WTC11 (cell line): ENCODE data around the gene DNAAF5. TPM values are rescaled to one million over a fixed set of nuclear protein-coding genes. Genes with fewer than 3 reads are reported as not detected.
A peak's percentile ranks its signal among the peaks of the same experiment; 100 is the strongest.

ENCODE experiments used
- ATAC-seq: fragments of 200-7000 bp; cut with Tn5 transposase; 2 replicates; pipeline ENCODE4 v1.10.0; 2021; ENCODE audit warnings: mild to moderate bottlenecking, moderate library complexity
- CTCF ChIA-PET: fragments of 300-600 bp; sonication (Branson Sonifier 250); formaldehyde crosslinking; loops from one replicate; lab custom pipeline; 2021; ENCODE audit warnings: antibody characterized with exemption; lab: Charles Lee
- POLR2A ChIA-PET: fragments of 350-600 bp; sonication (Branson Sonifier 250); formaldehyde crosslinking; loops from one replicate; lab custom pipeline; 2021; ENCODE audit warnings: antibody characterized with exemption; lab: Charles Lee
- DNase-seq: peaks from one replicate; pipeline ENCODE4 v3.0.0; 2021; ENCODE audit warnings: low spot score
- H3K27ac Mint-ChIP-seq: 2 replicates; pipeline ENCODE4 v1.8.0; 2021; ENCODE audit warnings: mixed read lengths
- H3K27me3 Mint-ChIP-seq: 2 replicates; pipeline ENCODE4 v1.8.0; 2021; ENCODE audit warnings: low read depth, mild to moderate bottlenecking, moderate library complexity, mixed read lengths
- H3K36me3 Mint-ChIP-seq: 2 replicates; pipeline ENCODE4 v1.8.0; 2021; ENCODE audit warnings: mixed read lengths
- H3K4me1 Mint-ChIP-seq: 2 replicates; pipeline ENCODE4 v1.8.0; 2022; ENCODE audit warnings: mixed read lengths
- H3K4me3 Mint-ChIP-seq: 2 replicates; pipeline ENCODE4 v1.8.0; 2021; ENCODE audit warnings: mild to moderate bottlenecking, moderate library complexity, mixed read lengths
- H3K9me3 Mint-ChIP-seq: 2 replicates; pipeline ENCODE4 v1.8.0; 2021; ENCODE audit warnings: mixed read lengths
- CREM ChIP-seq: sonication (generic); formaldehyde crosslinking; IDR thresholded peaks from 2 replicates; pipeline ENCODE4 v1.8.1; 2022; ENCODE audit warnings: mild to moderate bottlenecking, missing genetic modification reagents, moderate library complexity
- ETV6 ChIP-seq: sonication (generic); formaldehyde crosslinking; IDR thresholded peaks from 2 replicates; pipeline ENCODE4 v1.8.1; 2022; ENCODE audit warnings: mild to moderate bottlenecking, missing genetic modification reagents
- GABPB1 ChIP-seq: sonication (generic); formaldehyde crosslinking; IDR thresholded peaks from 2 replicates; pipeline ENCODE4 v1.8.1; 2023; ENCODE audit warnings: mild to moderate bottlenecking, missing genetic modification reagents
- JUN ChIP-seq: sonication (generic); formaldehyde crosslinking; IDR thresholded peaks from 2 replicates; pipeline ENCODE4 v1.8.0; 2023; ENCODE audit warnings: mild to moderate bottlenecking, missing genetic modification reagents
- NFYB ChIP-seq: sonication (generic); formaldehyde crosslinking; conservative IDR thresholded peaks from 2 replicates; pipeline ENCODE4 v1.8.0; 2022; ENCODE audit warnings: low read depth, missing genetic modification reagents
- PRDM15 ChIP-seq: sonication (generic); formaldehyde crosslinking; IDR thresholded peaks from 2 replicates; pipeline ENCODE4 v1.8.0; 2022; ENCODE audit warnings: missing genetic modification reagents
- USF1 ChIP-seq: sonication (generic); formaldehyde crosslinking; IDR thresholded peaks from 2 replicates; pipeline ENCODE4 v1.8.0; 2022; ENCODE audit warnings: mild to moderate bottlenecking, missing genetic modification reagents
- ZBTB21 ChIP-seq: sonication (generic); formaldehyde crosslinking; IDR thresholded peaks from 2 replicates; pipeline ENCODE4 v1.8.1; 2023; ENCODE audit warnings: mild to moderate bottlenecking, missing genetic modification reagents, borderline replicate concordance
- ZNF138 ChIP-seq: sonication (generic); formaldehyde crosslinking; conservative IDR thresholded peaks from 2 replicates; pipeline ENCODE4 v1.8.1; 2022; ENCODE audit warnings: mild to moderate bottlenecking, moderate library complexity, missing genetic modification reagents
- ZNF232 ChIP-seq: sonication (generic); formaldehyde crosslinking; IDR thresholded peaks from 2 replicates; pipeline ENCODE4 v1.8.0; 2022; ENCODE audit warnings: mild to moderate bottlenecking, missing genetic modification reagents
- total RNA-seq: library from RNA; stranded (reverse); gene quantifications from 3 replicates; pipeline ENCODE4 v1.2.3, GENCODE V29; 2021
- TF ChIP-seq, protein P1 (sequence below): sonication (generic); formaldehyde crosslinking; IDR thresholded peaks from 2 replicates; pipeline ENCODE4 v1.8.0; 2023; ENCODE audit warnings: missing genetic modification reagents, mild to moderate bottlenecking, borderline replicate concordance
- TF ChIP-seq, protein P2 (sequence below): sonication (generic); formaldehyde crosslinking; IDR thresholded peaks from 2 replicates; pipeline ENCODE4 v1.8.1; 2023; ENCODE audit warnings: mild to moderate bottlenecking, missing genetic modification reagents, moderate library complexity
- TF ChIP-seq, protein P3 (sequence below): fragments of 250-450 bp; sonication (Bioruptor Pico); IDR thresholded peaks from 2 replicates; pipeline ENCODE4 v1.8.0; 2021; ENCODE audit warnings: mild to moderate bottlenecking
- TF ChIP-seq, protein P4 (sequence below): sonication (generic); formaldehyde crosslinking; IDR thresholded peaks from 2 replicates; pipeline ENCODE4 v1.8.0; 2022; ENCODE audit warnings: mild to moderate bottlenecking, missing genetic modification reagents

DNAAF5 gene
- total RNA-seq, 1 experiment from 2014 or later, result 62.2 TPM

DNA sequence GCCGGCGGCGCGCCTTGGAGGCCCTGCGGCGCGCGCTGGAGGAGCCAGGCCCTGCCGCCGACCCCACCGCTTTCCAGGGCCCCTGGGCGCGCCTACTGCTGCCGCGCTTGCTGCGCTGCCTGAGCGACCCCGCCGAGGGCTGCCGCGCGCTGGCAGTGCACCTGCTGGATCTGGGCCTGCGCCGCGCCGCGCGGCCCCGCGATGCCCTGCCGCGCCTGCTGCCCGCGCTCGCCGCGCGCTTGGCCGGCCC is 280 bp downstream of the DNAAF5 start:
- ChIA-PET CTCF (no interaction called here), POLR2A (interaction anchor here (1.1 kb wide), 1 partner anchor 15 kb away, joined by 4 read pairs; no protein-coding TSS in a partner anchor)
- ATAC-seq, result peak; percentile 6; the same call in 1 of the 2 replicates
- Mint-ChIP-seq H3K4me1 (peaks cover 15% of the 10 kb centered on the region), H3K27me3 (peaks cover 5% of the 10 kb centered on the region; the same call in 1 of the 2 replicates)
- TF ChIP-seq NFYB (CRISPR knock-in tag), result no peak
- TF ChIP-seq ZNF232 (CRISPR knock-in tag), result peak; percentile 55; the same call in 1 of the 2 replicates
- TF ChIP-seq, protein P1, sequence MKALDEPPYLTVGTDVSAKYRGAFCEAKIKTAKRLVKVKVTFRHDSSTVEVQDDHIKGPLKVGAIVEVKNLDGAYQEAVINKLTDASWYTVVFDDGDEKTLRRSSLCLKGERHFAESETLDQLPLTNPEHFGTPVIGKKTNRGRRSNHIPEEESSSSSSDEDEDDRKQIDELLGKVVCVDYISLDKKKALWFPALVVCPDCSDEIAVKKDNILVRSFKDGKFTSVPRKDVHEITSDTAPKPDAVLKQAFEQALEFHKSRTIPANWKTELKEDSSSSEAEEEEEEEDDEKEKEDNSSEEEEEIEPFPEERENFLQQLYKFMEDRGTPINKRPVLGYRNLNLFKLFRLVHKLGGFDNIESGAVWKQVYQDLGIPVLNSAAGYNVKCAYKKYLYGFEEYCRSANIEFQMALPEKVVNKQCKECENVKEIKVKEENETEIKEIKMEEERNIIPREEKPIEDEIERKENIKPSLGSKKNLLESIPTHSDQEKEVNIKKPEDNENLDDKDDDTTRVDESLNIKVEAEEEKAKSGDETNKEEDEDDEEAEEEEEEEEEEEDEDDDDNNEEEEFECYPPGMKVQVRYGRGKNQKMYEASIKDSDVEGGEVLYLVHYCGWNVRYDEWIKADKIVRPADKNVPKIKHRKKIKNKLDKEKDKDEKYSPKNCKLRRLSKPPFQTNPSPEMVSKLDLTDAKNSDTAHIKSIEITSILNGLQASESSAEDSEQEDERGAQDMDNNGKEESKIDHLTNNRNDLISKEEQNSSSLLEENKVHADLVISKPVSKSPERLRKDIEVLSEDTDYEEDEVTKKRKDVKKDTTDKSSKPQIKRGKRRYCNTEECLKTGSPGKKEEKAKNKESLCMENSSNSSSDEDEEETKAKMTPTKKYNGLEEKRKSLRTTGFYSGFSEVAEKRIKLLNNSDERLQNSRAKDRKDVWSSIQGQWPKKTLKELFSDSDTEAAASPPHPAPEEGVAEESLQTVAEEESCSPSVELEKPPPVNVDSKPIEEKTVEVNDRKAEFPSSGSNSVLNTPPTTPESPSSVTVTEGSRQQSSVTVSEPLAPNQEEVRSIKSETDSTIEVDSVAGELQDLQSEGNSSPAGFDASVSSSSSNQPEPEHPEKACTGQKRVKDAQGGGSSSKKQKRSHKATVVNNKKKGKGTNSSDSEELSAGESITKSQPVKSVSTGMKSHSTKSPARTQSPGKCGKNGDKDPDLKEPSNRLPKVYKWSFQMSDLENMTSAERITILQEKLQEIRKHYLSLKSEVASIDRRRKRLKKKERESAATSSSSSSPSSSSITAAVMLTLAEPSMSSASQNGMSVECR, result peak; percentile 10; the same call in 1 of the 2 replicates
- TF ChIP-seq, all 79 proteins: peak for 2
- H3K36me3 Mint-ChIP-seq, result peaks cover 59% of the 10 kb centered on the region
- no peak overlapping the region for H3K27ac Mint-ChIP-seq
- no peak overlapping the region for H3K4me3 Mint-ChIP-seq
- DNase-seq, result no peak
- peaks cover 35% of the 10 kb centered on the region for H3K9me3 Mint-ChIP-seq

- DNase-seq, result peak; percentile 54
- peaks cover 33% of the 10 kb centered on the region for H3K9me3 Mint-ChIP-seq
- peaks cover 58% of the 10 kb centered on the region for H3K36me3 Mint-ChIP-seq
- POLR2A ChIA-PET, result interaction anchor here (1.1 kb wide), 1 partner anchor 16 kb away, joined by 4 read pairs; no protein-coding TSS in a partner anchor
- peak within 1 kb of the TSS; percentile 80 for H3K4me3 Mint-ChIP-seq
- ATAC-seq, result peak; percentile 54
- TF ChIP-seq ZBTB21 (CRISPR knock-in tag) (no peak), JUN (CRISPR knock-in tag) (no peak), ETV6 (CRISPR knock-in tag) (no peak), USF1 (CRISPR knock-in tag) (peak; percentile 47; the same call in 1 of the 2 replicates)
- TF ChIP-seq, protein P2, sequence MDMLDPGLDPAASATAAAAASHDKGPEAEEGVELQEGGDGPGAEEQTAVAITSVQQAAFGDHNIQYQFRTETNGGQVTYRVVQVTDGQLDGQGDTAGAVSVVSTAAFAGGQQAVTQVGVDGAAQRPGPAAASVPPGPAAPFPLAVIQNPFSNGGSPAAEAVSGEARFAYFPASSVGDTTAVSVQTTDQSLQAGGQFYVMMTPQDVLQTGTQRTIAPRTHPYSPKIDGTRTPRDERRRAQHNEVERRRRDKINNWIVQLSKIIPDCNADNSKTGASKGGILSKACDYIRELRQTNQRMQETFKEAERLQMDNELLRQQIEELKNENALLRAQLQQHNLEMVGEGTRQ, result peak; percentile 65
- TF ChIP-seq, protein P3, sequence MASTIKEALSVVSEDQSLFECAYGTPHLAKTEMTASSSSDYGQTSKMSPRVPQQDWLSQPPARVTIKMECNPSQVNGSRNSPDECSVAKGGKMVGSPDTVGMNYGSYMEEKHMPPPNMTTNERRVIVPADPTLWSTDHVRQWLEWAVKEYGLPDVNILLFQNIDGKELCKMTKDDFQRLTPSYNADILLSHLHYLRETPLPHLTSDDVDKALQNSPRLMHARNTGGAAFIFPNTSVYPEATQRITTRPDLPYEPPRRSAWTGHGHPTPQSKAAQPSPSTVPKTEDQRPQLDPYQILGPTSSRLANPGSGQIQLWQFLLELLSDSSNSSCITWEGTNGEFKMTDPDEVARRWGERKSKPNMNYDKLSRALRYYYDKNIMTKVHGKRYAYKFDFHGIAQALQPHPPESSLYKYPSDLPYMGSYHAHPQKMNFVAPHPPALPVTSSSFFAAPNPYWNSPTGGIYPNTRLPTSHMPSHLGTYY (CRISPR knock-in tag), result no peak
- TF ChIP-seq, protein P4, sequence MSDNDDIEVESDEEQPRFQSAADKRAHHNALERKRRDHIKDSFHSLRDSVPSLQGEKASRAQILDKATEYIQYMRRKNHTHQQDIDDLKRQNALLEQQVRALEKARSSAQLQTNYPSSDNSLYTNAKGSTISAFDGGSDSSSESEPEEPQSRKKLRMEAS, result no peak; the same call in 1 of the 2 replicates
- CTCF ChIA-PET, result interaction anchor here (0.6 kb wide), 1 partner anchor 15 kb away, joined by 3 read pairs; no protein-coding TSS in a partner anchor
- peaks cover 5% of the 10 kb centered on the region; the same call in 1 of the 2 replicates for H3K27me3 Mint-ChIP-seq
- H3K27ac Mint-ChIP-seq, result peak within 1 kb of the TSS; percentile 79; the same call in 1 of the 2 replicates
- H3K4me1 Mint-ChIP-seq, result peaks cover 15% of the 10 kb centered on the region
These were observed 756 bp downstream of the DNAAF5 start, which contains the start of gene PRKAR1B for GRCh38 chr7:727104-727805. TSS of gene PRKAR1B (minus strand) at chr7:727281. CDS start at chr7:711505, 15,776 bp downstream.

DNA sequence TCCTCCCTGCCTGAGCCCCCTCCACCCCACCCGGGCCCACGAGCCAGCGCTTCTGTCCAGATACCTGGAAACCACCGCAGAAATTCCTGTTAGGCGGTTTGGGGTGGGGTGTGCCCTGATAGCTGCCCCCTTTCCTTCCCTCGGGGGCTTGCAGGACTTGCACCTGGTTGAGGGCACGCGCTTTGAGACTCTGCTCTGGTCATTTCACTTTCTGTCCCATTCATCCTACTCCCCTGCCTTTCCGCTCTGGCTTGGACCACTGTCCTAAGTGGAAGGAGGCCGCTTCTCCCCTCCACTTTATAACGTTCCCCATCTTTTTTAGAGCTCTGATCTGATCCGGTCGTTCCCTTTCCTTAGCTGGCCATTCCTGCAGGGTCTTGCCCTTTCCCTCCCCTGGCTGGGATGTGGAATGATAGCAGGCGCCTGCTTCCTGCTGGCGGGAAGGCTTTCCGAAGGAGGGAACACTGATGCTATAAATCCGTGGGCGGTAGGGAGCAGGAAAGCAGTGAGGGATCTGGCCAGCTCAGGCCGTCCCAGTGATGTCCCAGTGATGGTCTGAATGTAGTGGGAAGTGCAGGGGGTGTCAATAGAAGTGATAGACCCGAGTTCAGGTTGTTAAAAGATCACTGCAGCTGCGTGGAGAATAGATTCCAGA is 1.4 kb downstream of the DNAAF5 start:
- peak overlapping the region; percentile 80 for H3K4me3 Mint-ChIP-seq
- H3K9me3 Mint-ChIP-seq, result peaks cover 28% of the 10 kb centered on the region
- H3K27me3 Mint-ChIP-seq, result peaks cover 5% of the 10 kb centered on the region; the same call in 1 of the 2 replicates
- POLR2A ChIA-PET, result no interaction called here
- no peak for DNase-seq
- peak overlapping the region; percentile 79; the same call in 1 of the 2 replicates for H3K27ac Mint-ChIP-seq
- peaks cover 15% of the 10 kb centered on the region for H3K4me1 Mint-ChIP-seq
- no peak for TF ChIP-seq PRDM15
- TF ChIP-seq ZNF138 (CRISPR knock-in tag), result no peak
- TF ChIP-seq, protein P4, result 0 out of 2 replicates have a peak, but pooled peaks have one; percentile 5
- no peak for TF ChIP-seq GABPB1 (CRISPR knock-in tag)
- no peak for TF ChIP-seq CREM
- TF ChIP-seq, all 79 proteins: peak for 1
- CTCF ChIA-PET, result interaction anchor here (0.6 to 1.2 kb wide), 2 partner anchors 14 to 58 kb away, joined by 3 to 5 read pairs; no protein-coding TSS in a partner anchor
- ATAC-seq, result no peak
- H3K36me3 Mint-ChIP-seq, result peaks cover 51% of the 10 kb centered on the region
